SK-N-DZ (cell line): ENCODE results near the gene DIPK1B.

Experiments used
- DNase-seq: peaks from one replicate; pipeline ENCODE4 v3.0.0-alpha.2; 2015; ENCODE audit warnings: low spot score

DIPK1B gene

DNA sequence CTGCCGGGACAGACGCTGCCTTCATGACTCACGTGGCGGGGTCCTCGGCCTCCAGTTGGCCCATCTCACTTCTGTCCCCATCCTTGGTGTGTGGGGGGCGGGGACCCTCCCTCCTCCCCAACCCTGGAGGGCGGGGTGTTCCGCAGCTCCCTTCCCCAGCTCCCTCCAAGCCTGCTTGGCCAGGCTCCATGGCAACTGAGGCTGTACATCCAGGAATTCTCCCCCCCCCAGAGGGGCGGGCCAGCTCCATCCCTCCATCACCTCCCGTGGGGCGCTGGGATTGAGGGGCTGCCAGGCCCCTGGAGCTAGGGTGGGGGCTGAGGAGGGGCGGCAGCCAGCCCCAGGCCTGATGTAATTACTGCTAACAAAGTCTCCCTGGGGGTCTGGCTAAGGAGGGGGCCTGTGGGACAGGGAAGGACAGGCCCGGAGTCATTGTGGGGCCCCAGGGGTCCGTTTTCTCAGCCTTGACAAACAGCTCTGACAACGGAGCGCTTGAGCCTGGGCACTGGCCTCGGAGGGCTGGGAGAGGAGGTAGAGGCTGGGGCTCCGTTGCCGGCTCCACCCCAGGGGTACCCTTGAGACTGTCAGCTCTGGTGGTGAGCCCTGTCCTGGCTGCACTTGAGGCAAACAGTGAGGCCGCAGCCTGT, 8.0 kb downstream of the DIPK1B start:
- peak; percentile 86 for DNase-seq

DNA sequence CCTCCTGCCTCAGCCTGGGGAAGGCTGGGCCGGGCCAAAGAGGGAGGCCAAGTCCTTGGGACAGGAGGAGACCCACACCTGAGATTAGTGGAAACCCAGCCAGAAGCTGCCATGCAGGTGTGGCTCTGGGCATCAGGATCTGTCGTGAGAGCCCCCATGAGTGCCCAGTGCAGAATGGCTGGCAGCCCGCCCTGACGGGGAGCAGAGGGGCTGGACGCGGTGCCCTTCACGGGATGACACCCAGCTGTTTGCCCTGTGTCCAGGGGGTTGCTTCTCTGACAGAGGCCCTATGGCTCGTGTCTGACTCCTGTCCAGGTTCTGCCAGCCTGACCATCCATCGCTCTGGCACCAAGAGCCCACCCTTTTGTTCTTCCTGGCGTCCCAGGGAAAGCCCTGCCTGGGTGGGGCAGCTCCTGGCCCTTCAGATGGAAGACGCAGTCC, 8.5 kb downstream of the DIPK1B start:
- no peak for DNase-seq

DNA sequence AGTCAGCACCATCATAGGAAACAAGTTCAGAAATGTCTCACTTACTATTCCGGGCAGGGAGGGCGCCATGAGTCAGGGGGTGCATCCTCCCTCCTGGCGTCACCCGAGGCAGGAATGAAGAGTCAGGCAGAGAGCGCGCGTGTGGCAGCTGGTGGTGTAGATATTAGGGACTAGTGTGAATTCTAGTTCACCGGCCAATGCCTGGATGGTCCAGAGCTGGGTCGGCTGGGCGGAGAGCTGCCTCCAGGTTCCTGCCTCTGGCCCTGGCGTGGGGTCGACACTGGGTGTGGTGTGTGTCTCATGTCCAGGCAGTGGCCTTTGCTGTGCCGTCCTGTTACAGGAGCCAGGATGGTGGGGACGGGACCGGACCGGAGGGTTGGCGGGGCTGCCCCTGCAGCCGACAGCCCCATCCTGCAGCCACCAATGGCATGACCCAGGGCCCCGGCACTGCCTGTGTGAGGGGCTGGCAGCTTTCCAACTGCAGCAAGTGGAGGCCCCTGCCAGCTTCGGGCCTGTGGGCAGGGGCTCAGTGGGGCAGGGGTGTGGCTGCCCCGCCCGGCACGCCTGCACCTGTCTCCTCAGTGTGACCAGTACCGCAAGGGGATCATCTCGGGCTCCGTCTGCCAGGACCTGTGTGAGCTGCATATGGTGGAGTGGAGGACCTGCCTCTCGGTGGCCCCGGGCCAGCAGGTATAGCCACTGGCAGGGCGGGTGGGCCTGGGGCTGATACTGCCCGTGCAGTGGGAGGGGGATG, 9.1 kb downstream of the DIPK1B start:
- DNase-seq = no peak

DNA sequence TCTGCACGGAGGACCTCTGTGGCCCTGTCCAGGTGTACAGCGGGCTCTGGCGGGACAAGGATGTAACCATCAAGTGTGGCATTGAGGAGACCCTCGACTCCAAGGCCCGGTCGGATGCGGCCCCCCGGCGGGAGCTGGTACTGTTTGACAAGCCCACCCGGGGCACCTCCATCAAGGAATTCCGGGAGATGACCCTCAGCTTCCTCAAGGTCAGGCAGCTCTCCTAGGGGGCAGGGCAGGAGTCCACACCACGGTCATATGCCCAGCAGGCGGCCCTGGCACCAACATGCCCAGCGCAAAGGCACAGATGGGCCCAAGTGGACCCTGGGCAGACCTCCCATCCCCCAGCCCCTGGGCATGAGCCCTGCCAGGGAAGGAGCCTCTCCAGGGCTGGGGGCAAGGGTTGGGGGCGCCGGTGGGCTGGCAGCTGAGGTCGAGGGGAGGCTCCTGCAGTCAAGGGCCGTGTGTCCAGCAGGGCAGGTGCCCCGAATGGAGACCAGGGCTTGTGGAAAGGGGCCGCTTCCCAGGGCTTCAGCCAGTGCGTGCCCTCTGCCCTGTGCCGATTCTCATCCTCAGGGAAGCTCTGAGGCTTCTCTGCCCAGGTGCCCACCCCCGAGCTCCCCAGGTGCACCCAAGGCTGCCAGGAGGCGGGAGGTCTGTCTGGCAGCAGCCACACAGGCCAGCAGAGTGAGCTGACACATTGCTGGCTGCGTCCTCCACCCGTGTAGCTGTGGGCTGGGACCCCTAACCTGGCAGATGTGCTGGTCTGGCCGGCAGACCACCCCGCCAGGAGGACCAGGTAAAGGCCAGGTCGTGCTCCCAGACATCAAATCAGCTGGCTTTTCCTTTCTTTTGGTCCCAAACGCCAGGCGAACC, 10.0 kb downstream of the DIPK1B start:
- DNase-seq = no peak

DNA sequence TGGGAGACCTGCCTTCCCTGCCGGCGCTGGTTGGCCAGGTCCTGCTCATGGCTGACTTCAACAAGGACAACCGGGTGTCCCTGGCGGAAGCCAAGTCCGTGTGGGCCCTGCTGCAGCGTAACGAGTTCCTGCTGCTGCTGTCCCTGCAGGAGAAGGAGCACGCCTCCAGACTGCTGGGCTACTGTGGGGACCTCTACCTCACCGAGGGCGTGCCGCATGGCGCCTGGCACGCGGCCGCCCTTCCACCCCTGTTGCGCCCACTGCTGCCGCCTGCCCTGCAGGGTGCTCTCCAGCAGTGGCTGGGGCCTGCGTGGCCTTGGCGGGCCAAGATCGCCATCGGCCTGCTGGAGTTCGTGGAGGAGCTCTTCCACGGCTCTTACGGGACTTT, 10.6 kb downstream of the DIPK1B start:
- no peak for DNase-seq

DNA sequence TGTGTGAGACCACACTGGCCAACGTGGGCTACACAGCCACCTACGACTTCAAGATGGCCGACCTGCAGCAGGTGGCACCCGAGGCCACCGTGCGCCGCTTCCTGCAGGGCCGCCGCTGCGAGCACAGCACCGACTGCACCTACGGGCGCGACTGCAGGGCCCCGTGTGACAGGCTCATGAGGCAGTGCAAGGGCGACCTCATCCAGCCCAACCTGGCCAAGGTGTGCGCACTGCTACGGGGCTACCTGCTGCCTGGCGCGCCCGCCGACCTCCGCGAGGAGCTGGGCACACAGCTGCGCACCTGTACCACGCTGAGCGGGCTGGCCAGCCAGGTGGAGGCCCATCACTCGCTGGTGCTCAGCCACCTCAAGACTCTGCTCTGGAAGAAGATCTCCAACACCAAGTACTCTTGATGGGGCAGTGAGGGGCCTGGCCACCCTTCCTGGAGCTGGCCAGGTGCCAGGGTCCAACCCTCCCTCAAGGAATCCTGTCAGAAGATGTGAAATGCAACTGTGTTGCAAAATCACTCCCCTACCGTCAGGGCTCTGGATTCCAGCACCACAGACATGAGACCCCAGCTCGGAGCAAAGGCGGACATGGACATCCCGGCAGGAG, 11.1 kb downstream of the DIPK1B start:
- no peak for DNase-seq

DNA sequence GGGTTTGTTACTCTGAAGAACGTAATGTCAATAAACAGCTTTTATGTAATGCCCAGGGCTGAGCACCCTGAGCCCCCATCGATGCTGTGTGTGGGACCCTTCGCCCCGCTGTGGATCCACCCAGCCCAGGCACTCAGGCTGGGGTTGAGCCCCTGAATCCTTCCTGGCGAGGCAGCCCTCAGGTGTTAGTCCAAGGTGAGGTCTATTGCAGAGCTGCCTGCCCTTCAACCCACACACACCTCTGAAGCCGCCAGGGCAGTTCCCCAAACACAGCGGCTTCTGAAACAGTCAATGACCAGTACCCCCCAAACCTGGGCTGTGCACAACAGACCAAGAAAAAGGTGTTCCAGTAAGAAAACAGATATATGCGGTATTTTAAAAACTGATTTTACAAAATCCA, 11.6 kb downstream of the DIPK1B start:
- DNase-seq = no peak

DNA sequence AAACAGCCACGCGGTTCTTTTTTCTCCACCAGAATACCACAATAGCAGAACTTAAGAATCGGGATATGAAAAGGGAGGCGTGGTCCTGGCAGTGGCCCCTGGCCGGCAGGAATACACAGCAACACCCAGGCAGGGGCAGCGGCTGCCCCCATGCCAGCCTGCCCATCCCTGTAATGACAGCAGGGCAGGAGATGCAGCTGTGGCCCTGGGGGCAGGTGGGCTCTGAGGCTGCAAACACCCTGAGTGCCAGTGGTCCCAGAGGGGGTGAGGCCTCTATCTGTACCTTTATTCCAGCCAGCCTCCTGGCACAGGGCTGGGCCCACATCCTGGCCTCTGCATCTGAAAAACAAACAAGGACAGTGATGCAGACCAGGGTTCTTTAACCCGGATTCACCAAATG, 12.4 kb downstream of the DIPK1B start:
- no peak for DNase-seq

DNA sequence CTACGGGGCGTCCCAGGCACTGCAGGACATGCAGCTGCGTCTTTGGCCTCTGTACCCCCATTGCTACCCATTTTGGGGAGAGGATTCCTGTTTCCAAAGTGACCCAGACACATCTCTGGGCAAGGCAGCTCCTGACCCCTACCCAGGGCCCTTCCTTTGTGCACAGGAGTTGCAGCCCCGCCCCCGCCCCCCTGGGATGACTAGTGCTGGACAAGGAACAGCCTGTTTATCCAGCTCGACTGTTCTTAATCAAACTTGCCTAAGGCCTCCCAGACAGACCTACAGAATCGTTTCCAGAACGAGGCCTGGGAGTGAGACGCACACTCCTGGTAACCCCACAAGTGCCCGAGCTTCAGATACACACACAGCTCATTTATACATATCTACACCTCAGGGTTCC, 13.2 kb downstream of the DIPK1B start:
- DNase-seq = no peak

DNA sequence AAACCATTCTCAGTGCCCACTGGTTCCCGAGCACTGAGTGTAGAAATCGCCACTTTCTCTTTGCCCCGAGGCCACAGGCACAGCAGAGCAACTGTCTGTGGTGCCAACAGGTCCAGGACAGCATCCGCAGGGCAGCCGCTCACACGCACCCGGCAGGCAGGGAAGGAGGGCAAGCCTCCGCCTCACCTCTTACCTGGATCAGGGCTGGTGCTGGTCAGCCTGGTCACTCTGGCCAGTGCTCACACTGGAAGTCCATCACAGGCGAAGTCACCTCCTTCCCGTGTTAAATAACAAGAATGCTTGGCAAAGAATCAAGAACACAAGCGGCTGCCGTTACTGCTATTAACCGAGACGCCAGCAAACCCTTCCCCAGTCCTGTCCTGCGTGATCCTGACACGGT, 13.7 kb downstream of the DIPK1B start:
- no peak for DNase-seq

DNA sequence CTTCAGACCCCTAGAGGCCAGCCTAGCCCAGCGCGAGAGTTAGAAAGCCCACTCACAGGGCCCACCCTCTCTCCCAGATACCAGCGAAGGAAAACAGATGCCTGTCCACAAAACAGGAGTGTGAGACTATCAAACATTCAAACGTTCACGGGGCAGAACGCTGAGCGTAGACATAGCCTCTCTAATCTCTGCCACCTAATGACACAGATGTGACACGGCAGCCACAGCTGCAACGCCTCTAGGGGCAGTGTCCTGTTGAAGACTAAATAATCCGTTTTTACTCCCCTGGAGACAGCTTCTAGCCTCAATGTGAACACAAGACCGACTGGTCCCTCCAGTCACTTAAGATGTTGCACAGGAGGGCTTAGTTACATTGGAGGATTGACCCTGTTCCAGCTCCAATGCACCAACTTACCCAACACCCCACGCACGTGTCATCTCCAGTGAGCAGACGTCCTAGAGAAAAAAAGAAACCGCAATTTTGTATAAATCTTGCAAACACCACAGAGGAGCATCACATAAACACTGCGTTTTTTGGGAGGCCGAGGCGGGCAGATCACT, 14.3 kb downstream of the DIPK1B start:
- DNase-seq = peak; percentile 52

DNA sequence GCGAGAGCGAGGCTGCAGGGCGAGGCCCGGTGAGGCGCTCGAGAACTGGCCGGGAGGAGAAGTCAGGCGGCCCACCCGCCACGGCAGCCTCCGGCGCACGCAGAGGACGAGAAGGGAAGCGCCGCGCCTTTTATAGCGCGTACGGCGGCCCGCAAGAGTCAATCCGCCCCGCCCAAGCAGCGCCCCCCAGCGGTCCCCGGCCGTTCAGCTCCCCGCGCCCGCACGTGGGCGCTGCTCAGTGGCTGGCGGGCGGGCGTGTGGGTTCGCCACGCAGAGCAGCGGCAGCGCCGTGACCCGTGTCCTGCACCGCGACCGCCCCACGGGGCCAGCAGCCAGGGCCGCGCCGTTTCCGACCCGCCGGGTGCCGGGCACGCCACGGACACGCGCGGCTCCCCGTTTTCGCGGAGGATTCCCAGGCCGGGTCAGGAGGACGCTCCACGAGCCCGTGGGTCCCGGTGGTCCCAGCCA, 15.7 kb downstream of the DIPK1B start:
- peak; percentile 79 for DNase-seq

DNA sequence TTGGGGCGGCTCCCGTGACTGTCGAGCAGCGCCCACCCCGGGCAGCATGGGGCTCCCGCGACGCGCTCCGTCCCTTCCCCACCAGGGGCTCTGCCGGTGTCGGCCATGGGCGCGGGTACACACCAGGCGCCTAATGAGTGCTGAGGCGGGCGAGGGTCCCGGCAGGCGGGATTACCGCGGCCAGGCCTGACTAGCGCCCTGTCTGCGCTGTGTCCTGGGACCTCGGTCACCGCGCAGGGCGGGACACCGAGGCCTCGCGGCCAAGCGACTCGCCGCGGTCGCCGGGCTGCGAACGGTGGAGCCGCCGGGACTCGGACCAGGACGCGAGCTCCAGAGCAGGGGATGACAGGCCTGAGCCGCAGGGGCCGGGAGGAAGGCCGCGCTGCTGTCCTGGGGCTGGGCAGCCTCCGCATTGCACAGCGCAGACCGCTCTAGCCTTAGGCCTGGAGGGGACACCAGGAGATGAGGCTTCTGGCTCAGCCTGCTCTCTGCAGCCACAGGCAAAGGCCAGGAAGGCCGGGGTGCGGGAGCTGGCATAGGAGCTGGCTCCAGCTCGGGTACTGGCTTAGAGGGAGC, 16.3 kb downstream of the DIPK1B start:
- peak; percentile 47 for DNase-seq

DNA sequence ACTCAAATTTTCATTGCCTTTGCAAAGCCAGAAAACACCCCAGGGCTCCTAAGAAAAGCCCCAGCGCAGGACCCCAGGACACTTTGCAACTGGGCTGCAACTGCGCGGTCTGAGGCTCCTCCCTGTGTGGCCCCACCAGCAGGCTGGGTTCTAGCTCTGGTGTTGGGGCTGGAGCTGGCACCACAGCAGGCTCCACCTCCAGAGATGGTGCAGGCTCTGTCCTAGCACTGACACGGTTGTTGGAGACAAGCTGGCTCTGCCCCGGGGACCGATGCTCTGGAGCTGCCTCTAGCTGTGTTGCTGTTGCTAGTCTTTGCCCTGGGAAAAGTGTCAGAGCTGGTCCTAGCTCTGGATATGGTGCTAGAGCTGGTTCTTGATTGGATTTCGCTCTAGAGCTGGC, 16.8 kb downstream of the DIPK1B start:
- no peak for DNase-seq

DNA sequence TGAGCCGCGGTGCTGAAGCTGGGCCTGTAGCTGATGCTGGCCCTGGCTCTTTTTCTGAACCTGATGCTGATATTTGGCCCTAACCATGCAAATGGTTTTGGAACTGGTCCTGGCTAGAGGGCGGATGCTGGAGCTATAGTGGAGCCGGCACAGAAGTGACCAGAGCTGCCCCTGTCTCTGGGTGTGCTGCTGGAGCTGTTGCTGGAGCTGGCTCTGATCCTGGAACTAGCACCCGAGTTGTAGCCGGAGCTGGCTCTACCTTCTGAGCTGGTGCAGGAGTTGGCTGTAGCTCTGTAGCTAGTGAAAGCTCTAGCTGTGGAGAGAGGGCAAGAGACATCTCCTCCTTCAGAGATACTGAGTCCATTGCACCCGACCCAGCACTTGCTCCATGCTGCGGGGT, 17.6 kb downstream of the DIPK1B start:
- DNase-seq = no peak

DNA sequence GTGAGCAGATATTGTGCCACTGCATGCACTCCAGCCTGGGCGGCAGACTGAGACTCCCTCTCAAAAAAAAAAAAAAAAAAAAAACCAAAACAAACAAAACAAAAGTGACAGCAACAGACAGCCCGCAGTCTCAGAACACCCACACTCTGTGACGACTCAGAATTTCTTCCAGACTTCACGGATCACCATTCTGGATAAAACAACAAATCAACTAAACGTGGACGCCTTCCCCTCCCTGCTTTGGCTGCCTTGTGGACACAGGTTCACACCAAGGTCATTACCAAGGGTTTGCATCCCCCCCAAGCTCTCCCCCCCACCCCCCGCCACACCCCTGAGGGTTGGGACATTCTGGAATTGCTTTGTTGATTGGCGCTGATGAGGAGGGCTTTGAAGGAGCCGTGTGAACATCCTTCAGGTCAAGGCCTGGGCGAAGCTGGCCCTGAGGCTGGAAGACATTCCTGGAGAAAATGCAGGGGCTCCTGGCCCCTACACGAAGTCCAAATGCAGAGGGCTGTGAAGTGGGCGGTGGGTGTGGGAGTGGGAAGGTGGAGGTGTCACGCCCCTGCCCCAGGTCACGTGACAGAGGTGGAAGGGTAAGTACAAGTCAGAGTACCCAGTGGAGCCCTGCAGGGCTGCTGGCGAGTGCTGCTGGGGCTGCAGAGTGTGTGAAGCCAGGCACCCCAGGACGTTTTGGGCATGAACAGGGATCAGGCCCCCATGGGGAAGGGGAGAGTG, 20.2 kb downstream of the DIPK1B start:
- no peak for DNase-seq

DNA sequence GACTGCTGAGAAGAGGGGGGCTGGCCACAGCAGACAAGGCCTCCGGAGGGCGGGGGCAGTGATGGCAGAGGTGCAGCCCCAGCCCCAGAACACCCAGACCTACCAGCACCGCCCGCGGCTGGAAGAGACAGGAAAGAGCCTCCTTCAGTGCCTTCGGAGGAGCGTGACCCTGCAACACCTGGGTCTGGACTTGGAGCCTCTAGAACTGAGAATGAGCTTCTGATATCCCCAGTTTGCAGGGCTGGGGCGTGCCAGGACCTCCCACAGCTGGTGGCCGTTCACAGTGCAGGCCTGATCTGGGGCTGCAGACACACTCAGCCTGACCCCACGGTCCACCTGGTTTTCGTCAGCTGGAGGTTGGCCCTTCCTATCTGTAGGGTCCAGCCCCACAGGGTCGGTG, 21.2 kb downstream of the DIPK1B start:
- DNase-seq = no peak

DNA sequence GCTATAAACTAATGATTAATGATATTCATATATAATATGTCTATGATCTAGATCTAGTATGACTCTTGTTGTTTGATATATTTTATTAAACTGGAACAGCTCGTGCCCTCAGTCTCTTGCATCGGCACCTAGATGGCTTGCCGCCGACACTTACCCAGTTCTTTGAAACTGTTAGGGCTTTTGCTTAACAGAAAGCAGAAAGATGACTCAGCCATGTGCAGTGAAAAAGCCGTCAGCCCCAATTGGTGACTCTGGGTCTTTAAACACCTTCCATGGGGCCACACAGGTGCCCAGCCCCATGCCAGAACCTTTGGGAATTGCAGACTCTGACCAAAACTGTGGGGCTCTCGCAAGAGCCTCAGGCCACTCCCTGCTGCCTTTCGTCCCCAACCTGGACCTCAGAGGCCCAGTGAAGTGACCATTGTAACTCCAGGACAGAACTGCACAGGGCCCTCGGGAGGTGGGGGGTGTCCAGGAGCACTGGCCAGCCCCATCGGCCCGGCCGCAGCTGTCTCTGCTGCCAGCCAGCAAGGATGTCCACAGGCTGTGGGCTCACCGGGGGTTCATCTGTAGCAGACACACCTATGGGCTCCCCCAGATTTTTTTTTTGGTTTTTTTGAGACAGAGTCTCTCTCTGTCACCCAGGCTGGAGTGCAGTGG, 22.6 kb downstream of the DIPK1B start:
- DNase-seq = no peak

DNA sequence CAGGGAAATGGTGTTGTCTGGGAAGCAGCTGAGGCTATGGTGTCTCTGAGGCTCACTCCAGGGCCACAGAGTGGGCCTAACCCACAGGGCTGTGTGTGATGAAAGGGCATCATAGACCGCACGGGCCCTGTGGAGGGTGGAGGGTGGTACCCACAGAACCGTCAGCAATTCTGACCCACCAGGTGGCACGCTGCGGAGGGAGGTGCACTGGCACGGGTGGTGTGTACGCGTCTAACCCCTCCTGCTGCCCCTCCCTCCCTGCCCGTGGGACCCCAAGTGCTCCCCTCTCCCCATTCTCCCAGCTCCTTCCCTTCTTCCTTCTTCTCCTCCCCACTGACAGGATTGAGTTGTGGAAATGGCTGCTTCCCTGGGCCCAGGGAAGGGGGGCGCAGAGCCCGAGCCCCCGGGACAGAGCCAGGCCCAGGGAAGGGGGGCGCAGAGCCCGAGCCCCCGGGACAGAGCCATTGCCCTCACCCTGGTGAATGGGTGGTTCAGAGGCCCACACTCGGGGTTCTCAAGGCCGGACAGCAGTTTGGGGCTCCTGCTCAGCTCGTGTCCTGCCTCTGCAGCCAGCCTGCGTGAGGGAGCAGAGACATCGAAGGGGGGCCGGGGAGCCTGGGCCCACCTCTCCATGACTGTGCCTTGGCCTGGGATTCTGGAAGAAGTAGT, 23.6 kb downstream of the DIPK1B start:
- DNase-seq = no peak
